ENCODE data around the gene PCNX3. TPM values are rescaled to one million over a fixed set of nuclear protein-coding genes. Genes with fewer than 3 reads are reported as not detected.

The PCNX3 gene
- total RNA-seq, result 10 to 100 TPM; 21.6 to 24.7 TPM

GRCh38 chr11:65615229-65615949 lies at the start of gene PCNX3:
TSS of gene PCNX3 (plus strand) at chr11:65615776. CDS start at chr11:65616312, 536 bp downstream.
- intact Hi-C loops (cut with micrococcal nuclease), result loop anchor here (1.0 kb wide), 12 partner anchors 23 to 387 kb away; partner anchors contain the start of genes BANF1, CFL1, EIF1AD and FOSL1
- Mint-ChIP-seq H3K4me1 (ENCODE audit: low read depth) (peaks cover 54% of the 10 kb centered on the region), H3K9me3 (no peaks in the 10 kb centered on the region), H3K4me3 (peak within 1 kb of the TSS; percentile 95), H3K27me3 (ENCODE audit: low read depth) (no peaks in the 10 kb centered on the region), H3K27ac (peak within 1 kb of the TSS; percentile 98), H3K36me3 (ENCODE audit: low read depth) (peaks cover 23% of the 10 kb centered on the region)
- CTCF ChIA-PET, result interaction anchor here (0.7 to 1.5 kb wide), 10 partner anchors 21 to 201 kb away, joined by 3 to 6 read pairs (median 4); partner anchors contain the start of genes FAM89B and ZNRD2
- peak; percentile 100 for DNase-seq

GRCh38 chr11:65569164-65569972 lies 46.2 kb upstream of the PCNX3 start:
- Mint-ChIP-seq H3K4me1 (ENCODE audit: low read depth) (peaks cover 62% of the 10 kb centered on the region), H3K9me3 (no peaks in the 10 kb centered on the region), H3K4me3 (peak overlapping the region; percentile 87), H3K36me3 (ENCODE audit: low read depth) (peaks cover 17% of the 10 kb centered on the region), H3K27ac (peak overlapping the region; percentile 97), H3K27me3 (ENCODE audit: low read depth) (no peaks in the 10 kb centered on the region)
- intact Hi-C loops (cut with micrococcal nuclease), result no loop called here
- CTCF ChIA-PET, result interaction anchor here (5.2 to 6.0 kb wide), 2 partner anchors 9 to 28 kb away, joined by 20 to 86 read pairs; no protein-coding TSS in a partner anchor
- DNase-seq, result no peak

GRCh38 chr11:65569973-65570918 lies 45.3 kb upstream of the PCNX3 start, which contains the start of gene ZNRD2:
TSS of gene ZNRD2 (plus strand) at chr11:65570477. CDS start at chr11:65570492, 15 bp downstream.
- CTCF ChIA-PET, result interaction anchor here (0.6 to 6.0 kb wide), 8 partner anchors 10 to 452 kb away, joined by 3 to 86 read pairs (median 4); no protein-coding TSS in a partner anchor
- Mint-ChIP-seq H3K36me3 (ENCODE audit: low read depth) (peaks cover 17% of the 10 kb centered on the region), H3K4me1 (ENCODE audit: low read depth) (peaks cover 61% of the 10 kb centered on the region), H3K27ac (peak within 1 kb of the TSS; percentile 97), H3K27me3 (ENCODE audit: low read depth) (no peaks in the 10 kb centered on the region), H3K9me3 (no peaks in the 10 kb centered on the region), H3K4me3 (peak within 1 kb of the TSS; percentile 87)
- intact Hi-C loops (cut with micrococcal nuclease), result loop anchor here (1.0 to 5.0 kb wide), 13 partner anchors 12 to 713 kb away; partner anchors contain the start of genes BANF1, CFL1, EIF1AD and LTBP3
- DNase-seq, result peak; percentile 99

- intact Hi-C loops (cut with micrococcal nuclease), result loop anchor here (2.0 to 5.0 kb wide), 5 partner anchors 204 to 714 kb away; partner anchors contain the start of genes BANF1, CFL1, EIF1AD and RAB1B
- CTCF ChIA-PET, result interaction anchor here (0.8 to 6.0 kb wide), 11 partner anchors 12 to 208 kb away, joined by 3 to 86 read pairs (median 5); partner anchors contain the start of genes PCNX3 and SCYL1
- no peaks in the 10 kb centered on the region for H3K9me3 Mint-ChIP-seq
- peaks cover 19% of the 10 kb centered on the region for H3K36me3 Mint-ChIP-seq (ENCODE audit: low read depth)
- no peak for DNase-seq
- H3K27me3 Mint-ChIP-seq (ENCODE audit: low read depth), result no peaks in the 10 kb centered on the region
- H3K4me3 Mint-ChIP-seq, result peak overlapping the region; percentile 87
- peaks cover 53% of the 10 kb centered on the region for H3K4me1 Mint-ChIP-seq (ENCODE audit: low read depth)
- peak overlapping the region; percentile 91 for H3K27ac Mint-ChIP-seq
Measured at GRCh38 chr11:65571420-65571819, 44.2 kb upstream of the PCNX3 start.

GRCh38 chr11:65571940-65572339 lies 43.6 kb upstream of the PCNX3 start:
- intact Hi-C loops (cut with micrococcal nuclease), result loop anchor here (2.0 to 5.0 kb wide), 5 partner anchors 205 to 715 kb away; partner anchors contain the start of genes BANF1, CFL1, EIF1AD and RAB1B
- Mint-ChIP-seq H3K9me3 (no peaks in the 10 kb centered on the region), H3K4me1 (ENCODE audit: low read depth) (peaks cover 52% of the 10 kb centered on the region), H3K27me3 (ENCODE audit: low read depth) (no peaks in the 10 kb centered on the region), H3K27ac (peak overlapping the region; percentile 91), H3K4me3 (peak overlapping the region; percentile 87), H3K36me3 (ENCODE audit: low read depth) (peaks cover 19% of the 10 kb centered on the region)
- CTCF ChIA-PET, result interaction anchor here (0.9 to 6.0 kb wide), 11 partner anchors 12 to 153 kb away, joined by 3 to 86 read pairs (median 5); partner anchors contain the start of genes MAP3K11, PCNX3 and SCYL1
- DNase-seq, result peak; percentile 64

GRCh38 chr11:65572356-65573051 lies 43.1 kb upstream of the PCNX3 start, which contains the start of gene FAM89B:
TSS of gene FAM89B (plus strand) at chr11:65572538. CDS start at chr11:65572670, 132 bp downstream.
- H3K27ac Mint-ChIP-seq, result peak within 1 kb of the TSS; percentile 91
- H3K4me1 Mint-ChIP-seq (ENCODE audit: low read depth), result peaks cover 55% of the 10 kb centered on the region
- DNase-seq, result peak; percentile 94
- H3K27me3 Mint-ChIP-seq (ENCODE audit: low read depth), result no peaks in the 10 kb centered on the region
- H3K36me3 Mint-ChIP-seq (ENCODE audit: low read depth), result peaks cover 19% of the 10 kb centered on the region
- CTCF ChIA-PET, result interaction anchor here (0.7 to 6.0 kb wide), 12 partner anchors 12 to 154 kb away, joined by 3 to 86 read pairs (median 5); partner anchors contain the start of genes MAP3K11 and PCNX3
- peak within 1 kb of the TSS; percentile 87 for H3K4me3 Mint-ChIP-seq
- intact Hi-C loops (cut with micrococcal nuclease), result loop anchor here (5.0 kb wide), 4 partner anchors 205 to 715 kb away; partner anchors contain the start of genes BANF1, EIF1AD and RAB1B
- no peaks in the 10 kb centered on the region for H3K9me3 Mint-ChIP-seq

GRCh38 chr11:65573391-65574079 lies 42.0 kb upstream of the PCNX3 start:
- CTCF ChIA-PET, result interaction anchor here (0.9 to 6.0 kb wide), 10 partner anchors 14 to 43 kb away, joined by 3 to 86 read pairs (median 8); partner anchors contain the start of genes MAP3K11 and PCNX3
- intact Hi-C loops (cut with micrococcal nuclease), result loop anchor here (1.0 to 5.0 kb wide), 9 partner anchors 15 to 716 kb away; partner anchors contain the start of genes BANF1, EIF1AD, PCNX3 and RAB1B
- Mint-ChIP-seq H3K4me3 (peak overlapping the region; percentile 72), H3K36me3 (ENCODE audit: low read depth) (peaks cover 18% of the 10 kb centered on the region), H3K27me3 (ENCODE audit: low read depth) (no peaks in the 10 kb centered on the region), H3K4me1 (ENCODE audit: low read depth) (peaks cover 58% of the 10 kb centered on the region), H3K9me3 (no peaks in the 10 kb centered on the region), H3K27ac (peak overlapping the region; percentile 83)
- peak; percentile 44 for DNase-seq

GRCh38 chr11:65574109-65574810 lies 41.3 kb upstream of the PCNX3 start:
- Mint-ChIP-seq H3K27me3 (ENCODE audit: low read depth) (no peaks in the 10 kb centered on the region), H3K36me3 (ENCODE audit: low read depth) (peaks cover 15% of the 10 kb centered on the region), H3K27ac (peak overlapping the region; percentile 85), H3K4me1 (ENCODE audit: low read depth) (peaks cover 57% of the 10 kb centered on the region), H3K4me3 (peak overlapping the region; percentile 91), H3K9me3 (no peaks in the 10 kb centered on the region)
- peak; percentile 96 for DNase-seq
- CTCF ChIA-PET, result interaction anchor here (1.8 to 6.0 kb wide), 4 partner anchors 15 to 33 kb away, joined by 4 to 86 read pairs (median 18); no protein-coding TSS in a partner anchor
- intact Hi-C loops (cut with micrococcal nuclease), result loop anchor here (1.0 to 5.0 kb wide), 9 partner anchors 14 to 717 kb away; partner anchors contain the start of genes BANF1, EIF1AD, PCNX3 and RAB1B

GRCh38 chr11:65574811-65575567 lies 40.6 kb upstream of the PCNX3 start:
- no peak for DNase-seq
- intact Hi-C loops (cut with micrococcal nuclease), result loop anchor here (1.0 to 5.0 kb wide), 9 partner anchors 13 to 718 kb away; partner anchors contain the start of genes BANF1, EIF1AD, PCNX3 and RAB1B
- Mint-ChIP-seq H3K27ac (peak overlapping the region; percentile 85), H3K9me3 (no peaks in the 10 kb centered on the region), H3K27me3 (ENCODE audit: low read depth) (no peaks in the 10 kb centered on the region), H3K4me3 (peak overlapping the region; percentile 91), H3K4me1 (ENCODE audit: low read depth) (peaks cover 57% of the 10 kb centered on the region), H3K36me3 (ENCODE audit: low read depth) (peaks cover 15% of the 10 kb centered on the region)
- CTCF ChIA-PET, result interaction anchor here (0.7 to 3.4 kb wide), 6 partner anchors 9 to 193 kb away, joined by 3 to 46 read pairs (median 6); partner anchors contain the start of genes KCNK7 and SLC25A45

Data from activated naive CD4-positive, alpha-beta T cell treated with anti-CD3 and anti-CD28 coated beads for 36 hours (primary cell).